ENCODE data around the gene SLC36A4. TPM values are rescaled to one million over a fixed set of nuclear protein-coding genes. Genes with fewer than 3 reads are reported as not detected.
"Not testable (repeated sequence)": the region's sequence is repeated elsewhere in the genome, so short reads cannot be mapped to it uniquely, and the experiment has no call there.

Gene SLC36A4
- total RNA-seq, 2 experiments from 2014 or later = 15.9 to 16.4 TPM

DNA sequence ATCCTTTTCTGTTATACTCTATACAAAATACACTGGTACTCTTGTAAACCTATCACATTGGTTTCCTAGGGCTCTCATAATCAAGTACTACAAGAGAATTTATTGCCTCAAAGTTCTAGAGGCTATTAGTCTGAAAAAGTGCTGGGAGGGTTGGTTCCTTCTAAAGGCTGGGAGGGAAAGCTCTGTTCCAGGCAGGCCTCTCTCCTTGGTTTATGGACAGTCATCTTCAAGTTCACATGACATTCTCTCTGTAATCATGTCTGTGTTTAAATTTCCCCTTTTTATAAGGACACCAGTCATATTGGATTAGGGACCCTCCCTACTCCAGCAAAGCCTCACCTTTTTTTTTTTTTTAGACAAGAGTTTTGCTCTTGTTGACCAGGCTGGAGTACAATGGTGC, 9.1 kb downstream of the SLC36A4 start:
- Mint-ChIP-seq H3K27me3 (no peaks in the 10 kb centered on the region), H3K4me3 (no peak overlapping the region), H3K27ac (no peak overlapping the region), H3K4me1 (ENCODE audit: low read depth) (peaks cover 10% of the 10 kb centered on the region), H3K36me3 (ENCODE audit: low read depth) (peaks cover 56% of the 10 kb centered on the region), H3K9me3 (peaks cover 9% of the 10 kb centered on the region)
- CTCF ChIA-PET = no interaction called here
- H3K4me1 ChIP-seq (ENCODE audit: insufficient read depth, low read length) = no peaks in the 10 kb centered on the region
- no peak overlapping the region for H3K27ac ChIP-seq (ENCODE audit: low read depth in 1 of 2, low read length in 2 of 2)
- H3K4me3 ChIP-seq (ENCODE audit: low read length) = no peak overlapping the region
- POLR2A ChIA-PET = interaction anchor here (0.7 kb wide), 1 partner anchor 9 kb away, joined by 3 read pairs; the partner anchor contains the start of gene SLC36A4
- ATAC-seq (ENCODE audit: poor library complexity) = no peak
- no peak for DNase-seq
- intact Hi-C loops (cut with DNase I, micrococcal nuclease) = no loop called here
- H3K9me3 ChIP-seq (ENCODE audit: control insufficient read depth in 1 of 2, insufficient read depth in 1 of 2, low read length in 2 of 2) = no peaks in the 10 kb centered on the region
- no peaks in the 10 kb centered on the region for H3K27me3 ChIP-seq (ENCODE audit: control insufficient read depth in 1 of 2, insufficient read depth in 2 of 2, low read length in 2 of 2)
- H3K36me3 ChIP-seq (ENCODE audit: insufficient read depth, low read length) = no peaks in the 10 kb centered on the region
- TF ChIP-seq, protein P1, sequence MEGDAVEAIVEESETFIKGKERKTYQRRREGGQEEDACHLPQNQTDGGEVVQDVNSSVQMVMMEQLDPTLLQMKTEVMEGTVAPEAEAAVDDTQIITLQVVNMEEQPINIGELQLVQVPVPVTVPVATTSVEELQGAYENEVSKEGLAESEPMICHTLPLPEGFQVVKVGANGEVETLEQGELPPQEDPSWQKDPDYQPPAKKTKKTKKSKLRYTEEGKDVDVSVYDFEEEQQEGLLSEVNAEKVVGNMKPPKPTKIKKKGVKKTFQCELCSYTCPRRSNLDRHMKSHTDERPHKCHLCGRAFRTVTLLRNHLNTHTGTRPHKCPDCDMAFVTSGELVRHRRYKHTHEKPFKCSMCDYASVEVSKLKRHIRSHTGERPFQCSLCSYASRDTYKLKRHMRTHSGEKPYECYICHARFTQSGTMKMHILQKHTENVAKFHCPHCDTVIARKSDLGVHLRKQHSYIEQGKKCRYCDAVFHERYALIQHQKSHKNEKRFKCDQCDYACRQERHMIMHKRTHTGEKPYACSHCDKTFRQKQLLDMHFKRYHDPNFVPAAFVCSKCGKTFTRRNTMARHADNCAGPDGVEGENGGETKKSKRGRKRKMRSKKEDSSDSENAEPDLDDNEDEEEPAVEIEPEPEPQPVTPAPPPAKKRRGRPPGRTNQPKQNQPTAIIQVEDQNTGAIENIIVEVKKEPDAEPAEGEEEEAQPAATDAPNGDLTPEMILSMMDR (IDR thresholded peaks at IDR 0.05) = no peak

DNA sequence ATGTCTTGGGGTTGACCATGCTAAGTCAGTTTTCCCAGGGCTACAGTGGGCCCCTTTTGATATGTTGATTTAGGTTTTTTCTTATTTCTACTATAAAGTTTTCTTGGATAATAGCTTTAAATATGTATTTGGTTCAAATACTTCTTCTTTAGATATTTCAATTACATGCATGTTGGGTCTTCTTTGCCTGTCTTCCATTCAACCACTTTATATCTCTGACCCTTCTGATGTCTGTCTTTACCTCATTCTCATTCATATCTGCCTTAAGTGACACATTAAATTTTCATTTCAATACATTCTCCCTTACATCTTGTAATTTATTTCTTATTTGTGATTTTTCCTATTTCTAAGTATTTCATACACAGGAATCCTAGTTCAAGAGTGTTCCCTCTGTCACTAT, 10.5 kb downstream of the SLC36A4 start:
- intact Hi-C loops (cut with DNase I, micrococcal nuclease) = no loop called here
- Mint-ChIP-seq H3K4me3 (no peak overlapping the region), H3K27ac (no peak overlapping the region), H3K9me3 (peaks cover 9% of the 10 kb centered on the region), H3K27me3 (no peaks in the 10 kb centered on the region), H3K36me3 (ENCODE audit: low read depth) (peaks cover 65% of the 10 kb centered on the region), H3K4me1 (ENCODE audit: low read depth) (peaks cover 9% of the 10 kb centered on the region)
- Histone ChIP-seq H3K4me3 (ENCODE audit: low read length) (no peak overlapping the region), H3K4me1 (ENCODE audit: insufficient read depth, low read length) (no peaks in the 10 kb centered on the region), H3K36me3 (ENCODE audit: insufficient read depth, low read length) (no peaks in the 10 kb centered on the region), H3K27ac (ENCODE audit: low read depth in 1 of 2, low read length in 2 of 2) (no peak overlapping the region), H3K9me3 (ENCODE audit: control insufficient read depth in 1 of 2, insufficient read depth in 1 of 2, low read length in 2 of 2) (no peaks in the 10 kb centered on the region), H3K27me3 (ENCODE audit: control insufficient read depth in 1 of 2, insufficient read depth in 2 of 2, low read length in 2 of 2) (no peaks in the 10 kb centered on the region)
- CTCF ChIA-PET = no interaction called here
- DNase-seq (no peak), ATAC-seq (ENCODE audit: poor library complexity) (no peak)
- POLR2A ChIA-PET = no interaction called here
- TF ChIP-seq, protein P1 (IDR thresholded peaks at IDR 0.05) = no peak

DNA sequence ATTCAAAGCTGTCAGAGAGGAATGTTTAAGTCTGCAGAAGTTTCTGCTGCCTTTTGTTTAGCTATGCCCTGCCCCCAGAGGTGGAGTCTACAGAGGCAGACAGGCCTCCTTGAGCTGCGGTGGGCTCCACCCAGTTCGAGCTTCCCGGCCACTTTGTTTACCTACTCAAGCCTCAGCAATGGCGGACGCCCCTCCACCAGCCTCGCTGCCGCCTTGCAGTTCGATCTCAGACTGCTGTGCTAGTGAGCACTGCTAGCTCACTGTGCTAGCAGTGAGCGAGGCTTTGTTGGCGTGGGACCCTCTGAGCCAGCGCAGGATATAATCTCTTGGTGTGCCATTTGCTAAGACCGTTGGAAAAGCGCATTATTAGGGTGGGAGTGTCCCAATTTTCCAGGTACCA, 19.9 kb downstream of the SLC36A4 start:
- DNase-seq; H3K4me3 ChIP-seq (ENCODE audit: low read length); H3K27ac Mint-ChIP-seq; H3K27me3 ChIP-seq (ENCODE audit: control insufficient read depth in 1 of 2, insufficient read depth in 2 of 2, low read length in 2 of 2); ATAC-seq (ENCODE audit: poor library complexity); H3K27me3 Mint-ChIP-seq; H3K9me3 ChIP-seq (ENCODE audit: control insufficient read depth in 1 of 2, insufficient read depth in 1 of 2, low read length in 2 of 2); H3K27ac ChIP-seq (ENCODE audit: low read depth in 1 of 2, low read length in 2 of 2); H3K9me3 Mint-ChIP-seq; POLR2A ChIA-PET; H3K4me1 Mint-ChIP-seq (ENCODE audit: low read depth); H3K4me1 ChIP-seq (ENCODE audit: insufficient read depth, low read length); CTCF ChIA-PET; intact Hi-C loops (cut with DNase I, micrococcal nuclease); H3K4me3 Mint-ChIP-seq: not testable (repeated sequence)
- H3K36me3 Mint-ChIP-seq (ENCODE audit: low read depth) = peaks cover 62% of the 10 kb centered on the region
- peaks cover 12% of the 10 kb centered on the region for H3K36me3 ChIP-seq (ENCODE audit: insufficient read depth, low read length)

DNA sequence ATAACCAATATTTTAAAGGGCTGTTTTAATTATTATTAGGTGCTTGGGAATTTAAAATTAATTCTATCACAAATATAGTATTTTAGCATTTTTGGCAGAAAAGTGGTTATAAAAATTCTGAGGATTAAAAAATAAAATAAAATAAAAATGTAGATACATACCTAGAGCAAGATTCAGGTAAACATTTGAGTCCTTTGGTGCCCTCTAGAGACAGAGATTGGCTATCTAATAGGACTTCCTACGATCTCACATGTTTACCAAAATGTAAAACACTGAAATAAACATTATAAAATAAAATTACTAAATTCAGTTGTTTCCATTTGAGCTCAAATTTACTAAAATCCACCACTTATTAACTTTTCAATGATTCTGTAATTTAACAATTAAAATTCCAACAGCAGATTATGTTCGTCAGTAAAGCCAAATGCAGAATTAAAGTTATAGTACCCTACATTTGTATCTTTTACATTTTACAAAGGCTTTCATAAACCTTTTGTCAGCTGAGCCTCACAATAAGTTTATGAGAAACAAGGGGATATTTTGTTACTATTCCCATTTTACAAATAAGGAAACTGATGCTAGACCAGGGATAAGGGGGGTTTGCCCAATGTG, 27.7 kb downstream of the SLC36A4 start:
- Histone ChIP-seq H3K4me3 (ENCODE audit: low read length) (no peak overlapping the region), H3K9me3 (ENCODE audit: control insufficient read depth in 1 of 2, insufficient read depth in 1 of 2, low read length in 2 of 2) (no peaks in the 10 kb centered on the region), H3K4me1 (ENCODE audit: insufficient read depth, low read length) (no peaks in the 10 kb centered on the region), H3K27me3 (ENCODE audit: control insufficient read depth in 1 of 2, insufficient read depth in 2 of 2, low read length in 2 of 2) (no peaks in the 10 kb centered on the region), H3K36me3 (ENCODE audit: insufficient read depth, low read length) (peaks cover 3% of the 10 kb centered on the region), H3K27ac (ENCODE audit: low read depth in 1 of 2, low read length in 2 of 2) (no peak overlapping the region)
- ChIA-PET CTCF (interaction anchor here (1.4 kb wide), 2 partner anchors 8 to 12 kb away, joined by 3 to 4 read pairs; no protein-coding TSS in a partner anchor), POLR2A (no interaction called here)
- ATAC-seq (ENCODE audit: poor library complexity) (no peak), DNase-seq (peak in 2 of 14 experiments; percentile 9 to 11)
- Mint-ChIP-seq H3K4me1 (ENCODE audit: low read depth) (peaks cover 23% of the 10 kb centered on the region), H3K9me3 (no peaks in the 10 kb centered on the region), H3K27ac (no peak overlapping the region), H3K27me3 (no peaks in the 10 kb centered on the region), H3K36me3 (ENCODE audit: low read depth) (peaks cover 16% of the 10 kb centered on the region), H3K4me3 (no peak overlapping the region)
- TF ChIP-seq, protein P1 (IDR thresholded peaks at IDR 0.05) = peak; percentile 39
- intact Hi-C loops (cut with DNase I, micrococcal nuclease) = no loop called here
